IMR-90 (cell line): ENCODE results near the gene IVNS1ABP. TPM values are rescaled to one million over a fixed set of nuclear protein-coding genes. Genes with fewer than 3 reads are reported as not detected.

ENCODE experiments used
- ATAC-seq: fragments of 200-7000 bp; cut with Tn5 transposase; 2 replicates; pipeline ENCODE4 v1.9.1; 2020; ENCODE audit warnings: low read depth, mild to moderate bottlenecking, moderate library complexity
- BruUV-seq: library from RNA; stranded (reverse); fragments of 400-500 nt; replicated peaks from 2 replicates; lab custom pipeline; 2021; lab: Mats Ljungman, UMichigan
- CTCF ChIA-PET: fragments of 300-600 bp; formaldehyde crosslinking; extraction: SDS; loops from one replicate; lab custom pipeline; 2021; ENCODE audit warnings: antibody characterized with exemption; lab: Yijun Ruan, JAX
- POLR2A ChIA-PET: fragments of 300-600 bp; sonication (Branson Sonifier 250); formaldehyde crosslinking; loops from one replicate; lab custom pipeline; 2022; ENCODE audit warnings: antibody characterized with exemption; ENCODE audit not compliant: unreplicated experiment; lab: Charles Lee
- DNase-seq: peaks from one replicate; pipeline ENCODE4 v3.0.0; 2013
- H2AFZ ChIP-seq: replicated peaks from 2 replicates; pipeline ENCODE3; 2013; ENCODE audit warnings: low read length, mild to moderate bottlenecking; ENCODE audit not compliant: poor library complexity
- H2AK5ac ChIP-seq: 2 replicates; pipeline ENCODE4 v1.6.1; 2013; ENCODE audit warnings: low read depth, low read length, inconsistent platforms
- H2AK9ac ChIP-seq: replicated peaks from 2 replicates; pipeline ENCODE3; 2013; ENCODE audit warnings: mild to moderate bottlenecking, low read depth, low read length, moderate library complexity; ENCODE audit not compliant: poor library complexity
- H2BK120ac ChIP-seq: 2 replicates; pipeline ENCODE4 v1.6.1; 2013; ENCODE audit warnings: low read depth, low read length, inconsistent platforms
- H2BK15ac ChIP-seq: 3 replicates; pipeline ENCODE4 v1.6.1; 2013; ENCODE audit warnings: low read depth, low read length, inconsistent platforms
- H2BK20ac ChIP-seq: 2 replicates; pipeline ENCODE4 v1.6.1; 2013; ENCODE audit warnings: low read depth, mild to moderate bottlenecking, inconsistent platforms, low read length, moderate library complexity
- H2BK5ac ChIP-seq: 2 replicates; pipeline ENCODE4 v1.6.1; 2013; ENCODE audit warnings: mild to moderate bottlenecking, low read depth, low read length, inconsistent platforms; ENCODE audit not compliant: poor library complexity, severe bottlenecking
- H3K14ac ChIP-seq: replicated peaks from 2 replicates; pipeline ENCODE4 v1.6.1; 2013; ENCODE audit warnings: low read depth, low read length, inconsistent platforms
- H3K18ac ChIP-seq: 2 replicates; pipeline ENCODE4 v1.6.1; 2013; ENCODE audit warnings: low read depth, low read length, control low read depth
- H3K23ac ChIP-seq: 2 replicates; pipeline ENCODE4 v1.6.1; 2013; ENCODE audit warnings: low read depth, low read length, inconsistent platforms
- H3K27ac ChIP-seq: 2 replicates; pipeline ENCODE4 v1.5.1; 2013; ENCODE audit warnings: mild to moderate bottlenecking, control low read depth, low read length; ENCODE audit not compliant: insufficient read depth
- H3K27me3 ChIP-seq: 2 replicates; pipeline ENCODE4 v1.6.1; 2013; ENCODE audit warnings: low read length; ENCODE audit not compliant: control insufficient read depth, insufficient read depth
- H3K36me3 ChIP-seq: 2 replicates; pipeline ENCODE4 v1.6.1; 2013; ENCODE audit warnings: low read length, mixed read lengths; ENCODE audit not compliant: control insufficient read depth, insufficient read depth
- H3K4ac ChIP-seq: 2 replicates; pipeline ENCODE4 v1.6.1; 2013; ENCODE audit warnings: low read depth, low read length, inconsistent platforms
- H3K4me1 ChIP-seq: 2 replicates; pipeline ENCODE4 v1.6.1; 2013; ENCODE audit warnings: low read length, mixed read lengths; ENCODE audit not compliant: control insufficient read depth, insufficient read depth
- H3K4me2 ChIP-seq: 2 replicates; pipeline ENCODE4 v1.6.1; 2013; ENCODE audit warnings: low read depth, mild to moderate bottlenecking, control low read depth, low read length, moderate library complexity
- H3K4me3 ChIP-seq: 2 replicates; pipeline ENCODE4 v1.5.1; 2013; ENCODE audit warnings: low read depth, mild to moderate bottlenecking, control low read depth, low read length, moderate library complexity; ENCODE audit not compliant: insufficient read depth
- H3K56ac ChIP-seq: 2 replicates; pipeline ENCODE4 v1.6.1; 2013; ENCODE audit warnings: low read length, inconsistent platforms; ENCODE audit not compliant: insufficient read depth; ENCODE audit errors: extremely low read depth
- H3K79me1 ChIP-seq, 2 experiments: 2 replicates each; pipeline ENCODE4 v1.6.1; 2013; ENCODE audit warnings: low read length in 2 of 2, inconsistent platforms in 1 of 2, low read depth in 1 of 2
- H3K9ac ChIP-seq: 2 replicates; pipeline ENCODE4 v1.6.1; 2013; ENCODE audit warnings: low read depth, low read length, control low read depth
- H3K9me1 ChIP-seq: 2 replicates; pipeline ENCODE4 v1.6.1; 2013; ENCODE audit warnings: low read length, inconsistent platforms; ENCODE audit not compliant: insufficient read depth
- H3K9me3 ChIP-seq: 2 replicates; pipeline ENCODE4 v1.6.1; 2013; ENCODE audit warnings: low read length; ENCODE audit not compliant: control insufficient read depth, insufficient read depth
- H4K20me1 ChIP-seq: 2 replicates; pipeline ENCODE4 v1.6.1; 2013; ENCODE audit warnings: low read length, inconsistent platforms; ENCODE audit not compliant: insufficient read depth
- H4K5ac ChIP-seq: 2 replicates; pipeline ENCODE4 v1.6.1; 2013; ENCODE audit warnings: mild to moderate bottlenecking, low read depth, low read length, control low read depth
- H4K8ac ChIP-seq, 2 experiments: 2 replicates each; pipeline ENCODE4 v1.6.1; 2013; ENCODE audit warnings: low read depth in 2 of 2, low read length in 2 of 2, control low read depth in 1 of 2, inconsistent platforms in 1 of 2
- H4K91ac ChIP-seq: 2 replicates; pipeline ENCODE4 v1.6.1; 2013; ENCODE audit warnings: low read depth, low read length, inconsistent platforms; ENCODE audit not compliant: insufficient read depth
- ELK1 ChIP-seq: fragments of 150-350 bp; IDR thresholded peaks from 2 replicates; pipeline ENCODE4 v1.6.1; 2016; ENCODE audit warnings: low read depth, mild to moderate bottlenecking, low read length, moderate library complexity, borderline replicate concordance
- NFE2L2 ChIP-seq: fragments of 150-350 bp; IDR thresholded peaks from 2 replicates; pipeline ENCODE4 v1.6.1; 2016; ENCODE audit warnings: low read depth, mild to moderate bottlenecking, low read length
- RFX5 ChIP-seq: IDR thresholded peaks from 2 replicates; pipeline ENCODE4 v1.8.0; 2012; ENCODE audit warnings: low read depth, mild to moderate bottlenecking, low read length, moderate library complexity
- WGBS, 2 experiments: methylation state at CpG; one replicate each; pipeline versions ENCODE4 v1.1.5 to v1.1.7; 2013; ENCODE audit warnings: missing lambda C conversion rate in 2 of 2; ENCODE audit not compliant: insufficient read length in 1 of 2; ENCODE audit errors: extremely low coverage in 2 of 2; 5-methylcytosine and 5-hydroxymethylcytosine counted together
- dilution Hi-C: fragments of 300-500 bp; cut with HindIII; formaldehyde crosslinking; loops from one replicate; pipeline ENCODE4 v1.14.3; 2018; ENCODE audit warnings: low sequenced_read_pairs; ENCODE audit not compliant: unreplicated experiment
- in situ Hi-C: fragments of 300-500 bp; cut with MboI; formaldehyde crosslinking; loops from 3 replicates; pipeline ENCODE4 v1.14.3; 2019; ENCODE audit warnings: low sequenced_read_pairs, inconsistent platforms, mixed read lengths
- intact Hi-C: fragments of 100-400 bp; cut with micrococcal nuclease; formaldehyde crosslinking; loops from 2 replicates; pipeline ENCODE4 v1.10.0; 2022
- polyA plus RNA-seq, 3 experiments: library from polyadenylated mRNA; depleted of rRNA; stranded (reverse); fragments of >200 nt; gene quantifications; 2 replicates each; pipeline ENCODE4 v1.2.3, GENCODE V29; 2012; ENCODE audit warnings: low replicate concordance in 1 of 3
- total RNA-seq: library from RNA; depleted of rRNA; stranded (reverse); fragments of >200 nt; gene quantifications from 2 replicates; pipeline ENCODE4 v1.2.3, GENCODE V29; 2012

The IVNS1ABP gene
- total and polyA plus RNA-seq, 2 of the 4 experiments (the other 2 are of a cell fraction): 21.8 to 26.7 TPM

GRCh38 chr1:185284533-185285276 is 32.3 kb downstream of the IVNS1ABP start (continued):
- TF ChIP-seq NFE2L2 (no peak), RFX5 (no peak)

GRCh38 chr1:185284116-185284515 is 32.9 kb downstream of the IVNS1ABP start:
- no peak overlapping the region for H3K4ac ChIP-seq
- TF ChIP-seq ELK1: no peak
- no peak overlapping the region for H2AK5ac ChIP-seq
- DNase-seq: no peak
- H3K9ac ChIP-seq: no peak overlapping the region
- H2AK9ac ChIP-seq: no peak overlapping the region
- H4K5ac ChIP-seq: no peak overlapping the region
- no peak overlapping the region for H3K4me3 ChIP-seq
- no peak overlapping the region for H4K8ac ChIP-seq
- H3K4me2 ChIP-seq: no peak overlapping the region
- intact Hi-C loops (no loop called here), dilution Hi-C loops (no loop called here), in situ Hi-C loops (no loop called here)
- H2BK20ac ChIP-seq: peak overlapping the region; percentile 20; the same call in 1 of the 2 replicates
- no peaks in the 10 kb centered on the region for H3K36me3 ChIP-seq
- BruUV-seq: no TSS peak
- H3K27ac ChIP-seq: peak overlapping the region; percentile 69; the same call in 1 of the 2 replicates
- H3K9me3 ChIP-seq: no peaks in the 10 kb centered on the region
- ChIA-PET CTCF (no interaction called here), POLR2A (interaction anchor here (0.6 kb wide), 1 partner anchor 39 kb away, joined by 7 read pairs; no protein-coding TSS in a partner anchor)
- no peak overlapping the region for H3K56ac ChIP-seq
- H2AFZ ChIP-seq: no peak overlapping the region
- no peak overlapping the region for H3K23ac ChIP-seq
- no peak overlapping the region for H3K14ac ChIP-seq
- H2BK120ac ChIP-seq: peak overlapping the region; percentile 19; the same call in 1 of the 2 replicates
- no peak for ATAC-seq
- H3K27me3 ChIP-seq: no peaks in the 10 kb centered on the region
- H3K9me1 ChIP-seq: 0 out of 2 replicates have a peak, but pooled peaks cover 2% of the 10 kb centered on the region
- no peaks in the 10 kb centered on the region for H4K20me1 ChIP-seq
- WGBS, 2 experiments: no CpG with 5 or more reads among the region's 2 CpGs
- H3K18ac ChIP-seq: peak overlapping the region; percentile 40; the same call in 1 of the 2 replicates
- H2BK5ac ChIP-seq: peak overlapping the region; percentile 48
- no peaks in the 10 kb centered on the region for H3K79me1 ChIP-seq
- H3K4me1 ChIP-seq: peaks cover 9% of the 10 kb centered on the region
- 0 out of 2 replicates have a peak overlapping the region, but pooled peaks have one; percentile 39 for H4K91ac ChIP-seq
- H2BK15ac ChIP-seq: no peak overlapping the region
